Measurements from ENCODE around the gene MYNN. TPM values are rescaled to one million over a fixed set of nuclear protein-coding genes. Genes with fewer than 3 reads are reported as not detected.

The MYNN gene
- total RNA-seq, 4 donors from 2014 or later: 6.5 to 19.1 (median 12.4) TPM

- no peak overlapping the region for H3K4me3 ChIP-seq
- no peak for TF ChIP-seq POLR2A (IDR thresholded peaks at IDR 0.05)
- TF ChIP-seq, protein P1, sequence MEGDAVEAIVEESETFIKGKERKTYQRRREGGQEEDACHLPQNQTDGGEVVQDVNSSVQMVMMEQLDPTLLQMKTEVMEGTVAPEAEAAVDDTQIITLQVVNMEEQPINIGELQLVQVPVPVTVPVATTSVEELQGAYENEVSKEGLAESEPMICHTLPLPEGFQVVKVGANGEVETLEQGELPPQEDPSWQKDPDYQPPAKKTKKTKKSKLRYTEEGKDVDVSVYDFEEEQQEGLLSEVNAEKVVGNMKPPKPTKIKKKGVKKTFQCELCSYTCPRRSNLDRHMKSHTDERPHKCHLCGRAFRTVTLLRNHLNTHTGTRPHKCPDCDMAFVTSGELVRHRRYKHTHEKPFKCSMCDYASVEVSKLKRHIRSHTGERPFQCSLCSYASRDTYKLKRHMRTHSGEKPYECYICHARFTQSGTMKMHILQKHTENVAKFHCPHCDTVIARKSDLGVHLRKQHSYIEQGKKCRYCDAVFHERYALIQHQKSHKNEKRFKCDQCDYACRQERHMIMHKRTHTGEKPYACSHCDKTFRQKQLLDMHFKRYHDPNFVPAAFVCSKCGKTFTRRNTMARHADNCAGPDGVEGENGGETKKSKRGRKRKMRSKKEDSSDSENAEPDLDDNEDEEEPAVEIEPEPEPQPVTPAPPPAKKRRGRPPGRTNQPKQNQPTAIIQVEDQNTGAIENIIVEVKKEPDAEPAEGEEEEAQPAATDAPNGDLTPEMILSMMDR (IDR thresholded peaks at IDR 0.05): no peak
- H3K27me3 ChIP-seq: no peaks in the 10 kb centered on the region
- H3K9me3 ChIP-seq: no peaks in the 10 kb centered on the region
- H3K4me1 ChIP-seq: no peaks in the 10 kb centered on the region
- H3K27ac ChIP-seq: no peak overlapping the region
- intact Hi-C loops (cut with DNase I): no loop called here
- DNase-seq: no peak
- H3K36me3 ChIP-seq: peaks cover 0 to 61% (median 20%) of the 10 kb centered on the region in 3 donors
Observed at GRCh38 chr3:169790219-169790618, 17.0 kb downstream of the MYNN start.

DNA sequence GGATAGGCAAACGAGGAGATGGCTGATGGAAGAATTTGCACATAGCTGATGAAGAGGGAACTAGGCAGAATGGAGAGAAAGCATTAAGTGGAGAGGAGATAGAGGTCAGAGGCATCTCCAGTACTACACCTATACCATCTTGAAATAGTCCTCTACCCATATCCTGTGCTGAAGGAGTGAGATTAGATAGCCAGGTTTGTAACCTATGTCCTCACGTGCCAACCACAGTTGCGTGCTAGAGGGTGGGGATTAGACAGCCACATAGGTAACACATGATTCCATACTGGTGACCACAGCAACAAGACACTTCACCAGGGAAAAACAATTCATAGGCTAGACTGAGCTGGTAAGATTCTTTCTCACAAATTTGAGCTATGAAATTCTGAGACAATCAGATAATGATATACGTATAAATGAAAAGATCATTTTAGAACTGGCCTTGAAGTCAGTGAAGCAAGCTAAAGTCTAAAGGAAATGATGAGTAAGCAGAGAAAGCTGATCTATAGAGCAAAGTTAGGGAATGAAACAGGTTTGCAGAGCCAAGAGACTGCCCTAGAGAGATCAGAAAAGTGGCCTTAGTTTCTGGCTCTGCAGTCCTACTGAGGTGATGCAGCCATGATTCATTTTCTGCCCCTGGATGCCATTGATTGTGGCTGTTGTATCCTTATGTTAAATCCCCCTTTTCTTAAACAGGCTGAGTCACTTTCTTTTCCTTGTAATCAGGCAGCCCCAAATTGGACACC lies 17.7 kb downstream of the MYNN start:
- no peaks in the 10 kb centered on the region for H3K9me3 ChIP-seq
- DNase-seq: no peak
- no peak overlapping the region for H3K4me3 ChIP-seq
- no peak overlapping the region for H3K27ac ChIP-seq
- peaks cover 0 to 55% (median 16%) of the 10 kb centered on the region in 3 donors for H3K36me3 ChIP-seq
- 83 to 90% methylated on average over 4 of the region's 4 CpGs for WGBS, 2 donors
- H3K4me1 ChIP-seq: no peaks in the 10 kb centered on the region
- H3K27me3 ChIP-seq: no peaks in the 10 kb centered on the region
- TF ChIP-seq, protein P1 (IDR thresholded peaks at IDR 0.05): no peak
- TF ChIP-seq POLR2A (IDR thresholded peaks at IDR 0.05): no peak
- intact Hi-C loops (cut with DNase I): no loop called here

DNA sequence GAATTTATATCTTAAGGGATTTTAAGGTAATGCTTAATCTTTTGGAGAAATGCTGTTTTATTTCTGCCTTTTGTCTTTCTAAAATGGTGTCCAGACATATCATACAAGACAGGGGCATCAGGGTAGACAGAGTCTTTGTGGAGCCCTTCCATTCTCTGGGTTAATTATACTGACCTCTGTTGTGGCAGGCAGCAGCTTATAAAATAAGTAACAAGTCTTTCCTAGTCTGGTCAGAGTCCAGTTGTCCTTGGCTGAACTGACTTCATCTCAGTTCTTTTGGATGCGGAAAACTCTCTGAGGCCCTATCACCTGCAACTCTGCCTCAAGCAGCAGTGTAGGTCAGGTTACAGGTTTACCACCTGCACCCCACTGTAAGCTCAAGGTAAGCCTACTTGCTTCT lies 19.2 kb downstream of the MYNN start:
- no peak overlapping the region for H3K27ac ChIP-seq
- TF ChIP-seq, protein P1 (IDR thresholded peaks at IDR 0.05): no peak
- no peak for TF ChIP-seq POLR2A (IDR thresholded peaks at IDR 0.05)
- 100% methylated on average over 1 of the region's 1 CpG for WGBS, 2 donors

GRCh38 chr3:169804681-169805080 lies 31.5 kb downstream of the MYNN start:
- Histone ChIP-seq H3K27ac (no peak overlapping the region), H3K4me3 (no peak overlapping the region), H3K4me1 (no peaks in the 10 kb centered on the region), H3K27me3 (no peaks in the 10 kb centered on the region), H3K36me3 (no peaks in the 10 kb centered on the region), H3K9me3 (no peaks in the 10 kb centered on the region)
- DNase-seq: no peak
- intact Hi-C loops (cut with DNase I): no loop called here
- WGBS, 2 donors: 82 to 88% methylated on average over 3 of the region's 3 CpGs
- TF ChIP-seq, protein P1 (IDR thresholded peaks at IDR 0.05): no peak
- no peak for TF ChIP-seq POLR2A (IDR thresholded peaks at IDR 0.05)

More for the DNA sequence above, 19.2 kb downstream of the MYNN start:
- no peak for DNase-seq
- H3K9me3 ChIP-seq: no peaks in the 10 kb centered on the region
- H3K27me3 ChIP-seq: no peaks in the 10 kb centered on the region
- peaks cover 0 to 40% (median 9%) of the 10 kb centered on the region in 3 donors for H3K36me3 ChIP-seq
- no peak overlapping the region for H3K4me3 ChIP-seq
- H3K4me1 ChIP-seq: no peaks in the 10 kb centered on the region
- intact Hi-C loops (cut with DNase I): no loop called here

DNA sequence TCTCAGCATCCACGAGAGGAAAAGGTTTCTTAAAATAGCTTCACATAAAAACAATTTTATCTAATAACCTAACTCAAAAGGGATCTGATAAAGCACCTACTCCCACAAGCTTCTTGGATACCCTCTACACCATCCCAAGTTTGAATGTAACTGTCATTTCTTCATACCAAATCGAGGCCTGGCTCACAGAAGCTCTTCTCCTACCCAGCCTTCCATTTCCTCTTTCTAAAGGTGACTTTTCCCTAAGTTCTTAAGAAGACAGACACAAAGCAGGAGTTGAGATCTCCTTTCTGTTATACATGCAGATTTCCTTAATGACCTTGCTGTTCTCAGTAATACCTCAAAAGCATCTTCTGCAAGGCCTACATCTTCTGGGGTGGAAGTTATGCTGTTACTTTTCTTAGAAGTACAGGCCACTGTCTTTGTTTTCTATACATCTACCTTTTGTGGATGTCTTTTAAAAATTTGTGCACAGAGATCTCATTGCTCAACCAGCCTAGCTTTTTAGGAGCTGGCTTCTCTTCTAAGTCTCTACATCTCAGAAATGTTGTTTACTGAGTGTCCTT lies 36.1 kb downstream of the MYNN start:
- Histone ChIP-seq H3K9me3 (no peaks in the 10 kb centered on the region), H3K27me3 (peaks cover 0 to 11% (median 0%) of the 10 kb centered on the region in 4 donors), H3K36me3 (no peaks in the 10 kb centered on the region), H3K27ac (no peak overlapping the region), H3K4me3 (no peak overlapping the region), H3K4me1 (peaks cover 12 to 33% (median 13%) of the 10 kb centered on the region in 3 donors)
- no peak for DNase-seq
- intact Hi-C loops (cut with DNase I): no loop called here
- 31 to 34% methylated on average over 2 of the region's 2 CpGs for WGBS, 2 donors
- no peak for TF ChIP-seq POLR2A (IDR thresholded peaks at IDR 0.05)
- TF ChIP-seq, protein P1 (IDR thresholded peaks at IDR 0.05): no peak

Measured in esophagus squamous epithelium (tissue), 5 donors.